CD14-positive monocyte (primary cell): ENCODE measurements around the gene TRIM50. TPM values are rescaled to one million over a fixed set of nuclear protein-coding genes. Genes with fewer than 3 reads are reported as not detected.
"Not testable (repeated sequence)": the region's sequence is repeated elsewhere in the genome, so short reads cannot be mapped to it uniquely, and the experiment has no call there.

Source experiments
- DNase-seq, 3 donors: peaks; one replicate each; pipeline ENCODE4 v3.0.0-alpha.2; 2011 to 2022
- H2AFZ ChIP-seq: 2 replicates; pipeline ENCODE4 v1.6.0; 2012; ENCODE audit warnings: mild to moderate bottlenecking, low read depth, low read length, inconsistent platforms; ENCODE audit not compliant: insufficient read depth, poor library complexity, severe bottlenecking
- H3K27ac ChIP-seq, 2 donors: 1 replicate in 1 of 2; 2 replicates in 1 of 2; pipeline ENCODE4 v1.5.1; 2012 to 2013; ENCODE audit warnings: low read length in 2 of 2, control low read depth in 1 of 2, inconsistent platforms in 1 of 2, low read depth in 1 of 2, mild to moderate bottlenecking in 1 of 2
- H3K27me3 ChIP-seq, 2 donors: one replicate each; pipeline versions ENCODE4 v1.6.0 to v1.6.1; 2011 to 2013; ENCODE audit warnings: low read length in 2 of 2; ENCODE audit not compliant: control insufficient read depth in 2 of 2, insufficient read depth in 2 of 2
- H3K36me3 ChIP-seq, 2 donors: replicated peaks in 1 of 2; 1 replicate in 1 of 2; 2 replicates in 1 of 2; pipeline versions ENCODE4 v1.5.1 to v1.6.1; 2012 to 2013; ENCODE audit warnings: low read length in 2 of 2, control low read depth in 1 of 2, inconsistent platforms in 1 of 2, mild to moderate bottlenecking in 1 of 2; ENCODE audit not compliant: insufficient read depth in 2 of 2, control insufficient read depth in 1 of 2
- H3K4me1 ChIP-seq, 2 donors: 1 replicate in 1 of 2; 2 replicates in 1 of 2; pipeline versions ENCODE4 v1.5.1 to v1.6.1; 2012 to 2013; ENCODE audit warnings: low read length in 2 of 2, control low read depth in 1 of 2, inconsistent platforms in 1 of 2, mild to moderate bottlenecking in 1 of 2, moderate library complexity in 1 of 2; ENCODE audit not compliant: insufficient read depth in 2 of 2, control insufficient read depth in 1 of 2
- H3K4me2 ChIP-seq: replicated peaks from 2 replicates; pipeline ENCODE3; 2012; ENCODE audit warnings: low read length, moderate library complexity, mild to moderate bottlenecking; ENCODE audit not compliant: poor library complexity, severe bottlenecking; ENCODE audit errors: extremely low read depth
- H3K4me3 ChIP-seq, 3 experiments: fragments of 200-600 bp in 1 of 3; sonication (generic) in 1 of 3; replicated peaks in 1 of 3; 1 replicate in 2 of 3; 2 replicates in 1 of 3; pipeline ENCODE4 v1.5.1; 2011 to 2013; ENCODE audit warnings: low read length in 3 of 3, mild to moderate bottlenecking in 3 of 3, control low read depth in 2 of 3, low read depth in 2 of 3, inconsistent platforms in 1 of 3, moderate library complexity in 1 of 3
- H3K79me2 ChIP-seq: 2 replicates; pipeline ENCODE4 v1.6.0; 2012; ENCODE audit warnings: mild to moderate bottlenecking, control low read depth, inconsistent platforms, low read length, moderate library complexity; ENCODE audit not compliant: insufficient read depth
- H3K9ac ChIP-seq: 2 replicates; pipeline ENCODE4 v1.6.0; 2017; ENCODE audit warnings: low read length, mild to moderate bottlenecking; ENCODE audit not compliant: insufficient read depth, poor library complexity, severe bottlenecking
- H3K9me3 ChIP-seq, 2 donors: replicated peaks in 1 of 2; 1 replicate in 1 of 2; 2 replicates in 1 of 2; pipeline versions ENCODE4 v1.5.1 to v1.6.1; 2012 to 2013; ENCODE audit warnings: low read length in 2 of 2, control low read depth in 1 of 2; ENCODE audit not compliant: control insufficient read depth in 1 of 2, insufficient read depth in 1 of 2
- H4K20me1 ChIP-seq: 2 replicates; pipeline ENCODE4 v1.6.0; 2012; ENCODE audit warnings: mild to moderate bottlenecking, low read length, control low read depth, moderate library complexity; ENCODE audit not compliant: insufficient read depth
- H3K27ac Mint-ChIP-seq, 7 donors: one replicate each; pipeline ENCODE4 v1.8.0; 2020; ENCODE audit warnings: mild to moderate bottlenecking in 7 of 7, mixed read lengths in 7 of 7, moderate library complexity in 6 of 7, inconsistent platforms in 2 of 7
- H3K27me3 Mint-ChIP-seq, 3 donors: one replicate each; pipeline ENCODE4 v1.8.0; 2021 to 2022; ENCODE audit warnings: low read depth in 3 of 3, mild to moderate bottlenecking in 3 of 3, mixed read lengths in 3 of 3, moderate library complexity in 3 of 3, inconsistent platforms in 1 of 3
- H3K36me3 Mint-ChIP-seq, 2 donors: one replicate each; pipeline ENCODE4 v1.8.0; 2020; ENCODE audit warnings: mixed read lengths in 2 of 2, inconsistent platforms in 1 of 2, mild to moderate bottlenecking in 1 of 2
- H3K4me1 Mint-ChIP-seq: one replicate; pipeline ENCODE4 v1.8.0; 2020; ENCODE audit warnings: mild to moderate bottlenecking, mixed read lengths
- H3K4me3 Mint-ChIP-seq, 2 donors: one replicate each; pipeline ENCODE4 v1.8.0; 2020; ENCODE audit warnings: mild to moderate bottlenecking in 2 of 2, mixed read lengths in 2 of 2, moderate library complexity in 1 of 2
- H3K9me3 Mint-ChIP-seq, 7 donors: one replicate each; pipeline ENCODE4 v1.8.0; 2020 to 2022; ENCODE audit warnings: mixed read lengths in 7 of 7, mild to moderate bottlenecking in 6 of 7, moderate library complexity in 6 of 7, inconsistent platforms in 2 of 7
- WGBS: methylation state at CpG from one replicate; pipeline ENCODE4 v1.1.5; 2013; ENCODE audit warnings: missing lambda C conversion rate; ENCODE audit not compliant: insufficient coverage; 5-methylcytosine and 5-hydroxymethylcytosine counted together
- intact Hi-C, 2 donors: fragments of 100-400 bp; cut with micrococcal nuclease; formaldehyde crosslinking; loops; one replicate each; pipeline versions ENCODE4 v1.15.0 to v1.15.1; 2023
- polyA plus RNA-seq, 3 donors: library from polyadenylated mRNA; depleted of rRNA in 1 of 3; unstranded in 2 of 3; stranded (reverse) in 1 of 3; fragments of 300-500 nt in 2 of 3; fragments of >200 nt in 1 of 3; fragmentation: Illumina TruSeq in 2 of 3; gene quantifications; 1 replicate in 2 of 3; 2 replicates in 1 of 3; pipeline ENCODE4 v1.2.3, GENCODE V29; 2012 to 2021

The TRIM50 gene
- polyA plus RNA-seq, 3 donors: not detected

GRCh38 chr7:73301108-73301507, 26.8 kb downstream of the TRIM50 start:
- H3K4me3 ChIP-seq, H3K9ac ChIP-seq, H4K20me1 ChIP-seq, H3K4me2 ChIP-seq, H3K9me3 Mint-ChIP-seq, H3K4me3 Mint-ChIP-seq, H2AFZ ChIP-seq, H3K27me3 ChIP-seq, H3K79me2 ChIP-seq, DNase-seq, H3K27ac ChIP-seq, intact Hi-C loops, H3K27ac Mint-ChIP-seq, H3K9me3 ChIP-seq, H3K27me3 Mint-ChIP-seq: not testable (repeated sequence)
- Histone ChIP-seq H3K36me3 (peaks cover 26% of the 10 kb centered on the region in 2 donors), H3K4me1 (peaks cover 15 to 19% of the 10 kb centered on the region in 2 donors)
- Mint-ChIP-seq H3K4me1 (peaks cover 20% of the 10 kb centered on the region), H3K36me3 (peaks cover 25 to 30% of the 10 kb centered on the region in 2 donors)
- no CpG with 5 or more reads among the region's 14 CpGs for WGBS

GRCh38 chr7:73299812-73300211, 28.1 kb downstream of the TRIM50 start:
- H3K27me3 ChIP-seq, H2AFZ ChIP-seq, intact Hi-C loops, DNase-seq, H3K4me1 Mint-ChIP-seq, H3K9me3 ChIP-seq, H3K4me2 ChIP-seq, H3K4me3 Mint-ChIP-seq, H3K9me3 Mint-ChIP-seq, H4K20me1 ChIP-seq, H3K4me1 ChIP-seq, H3K4me3 ChIP-seq, H3K27ac Mint-ChIP-seq, H3K79me2 ChIP-seq, H3K9ac ChIP-seq, H3K27ac ChIP-seq, H3K27me3 Mint-ChIP-seq: not testable (repeated sequence)
- no CpG with 5 or more reads among the region's 12 CpGs for WGBS
- H3K36me3 Mint-ChIP-seq: peaks cover 19 to 21% of the 10 kb centered on the region in 2 donors
- H3K36me3 ChIP-seq: peaks cover 19 to 21% of the 10 kb centered on the region in 2 donors

- not testable (repeated sequence) for H3K27ac ChIP-seq
Observed at GRCh38 chr7:73297706-73298105, 30.2 kb downstream of the TRIM50 start.

GRCh38 chr7:73297235-73297634, 30.6 kb downstream of the TRIM50 start:
- H2AFZ ChIP-seq, H3K27ac ChIP-seq, H3K36me3 Mint-ChIP-seq, H3K9ac ChIP-seq, H4K20me1 ChIP-seq, H3K27ac Mint-ChIP-seq, H3K4me3 ChIP-seq, H3K36me3 ChIP-seq, H3K27me3 Mint-ChIP-seq, DNase-seq, H3K27me3 ChIP-seq, H3K9me3 ChIP-seq, H3K79me2 ChIP-seq, H3K4me3 Mint-ChIP-seq, H3K4me2 ChIP-seq, intact Hi-C loops, H3K4me1 Mint-ChIP-seq, H3K9me3 Mint-ChIP-seq, H3K4me1 ChIP-seq: not testable (repeated sequence)
- WGBS: no CpG with 5 or more reads among the region's 13 CpGs

More at GRCh38 chr7:73297706-73298105, 30.2 kb downstream of the TRIM50 start:
- WGBS: no CpG with 5 or more reads among the region's 27 CpGs
- DNase-seq, H3K27me3 Mint-ChIP-seq, H3K36me3 ChIP-seq, H3K9ac ChIP-seq, H3K27me3 ChIP-seq, H2AFZ ChIP-seq, H3K79me2 ChIP-seq, H3K4me2 ChIP-seq, H3K4me3 ChIP-seq, H3K4me3 Mint-ChIP-seq, H3K9me3 ChIP-seq, H3K27ac Mint-ChIP-seq, intact Hi-C loops, H3K4me1 Mint-ChIP-seq, H3K9me3 Mint-ChIP-seq, H3K36me3 Mint-ChIP-seq, H3K4me1 ChIP-seq, H4K20me1 ChIP-seq: not testable (repeated sequence)
